ENCODE measurements around the gene HIP1R.

- TF ChIP-seq CTCF (IDR thresholded peaks at IDR 0.05) (no peak), POLR2A (IDR thresholded peaks at IDR 0.05) (no peak)
Measured at GRCh38 chr12:122819209-122819785, 16.0 kb upstream of the HIP1R start.

Measured in esophagus squamous epithelium (tissue), 4 donors.